GM13977 (cell line): Measurements from ENCODE around the gene SPRTN.

Experiments
- DNase-seq: peaks from one replicate; pipeline ENCODE4 v3.0.0; 2012; ENCODE audit warnings: low spot score
- CTCF ChIP-seq: IDR thresholded peaks from 2 replicates; pipeline ENCODE4 v1.5.1; 2012; ENCODE audit warnings: mild to moderate bottlenecking, control low read depth; ENCODE audit not compliant: insufficient read depth; ENCODE audit errors: extremely low read depth, missing control alignments
- in situ Hi-C: fragments of 300-500 bp; cut with MboI; formaldehyde crosslinking; loops from one replicate; pipeline ENCODE4 v1.12.0; 2022; ENCODE audit warnings: low sequenced_read_pairs, low pct_unique_long_range_greater_than_20kb, mixed read lengths, inconsistent platforms; ENCODE audit not compliant: unreplicated experiment

Gene SPRTN

GRCh38 chr1:231338270-231339128 lies at the start of gene SPRTN:
Gene SPRTN, plus strand, starts transcription at chr1:231338293. Its CDS starts 91 bp downstream, at chr1:231338384.
- in situ Hi-C loops: no loop called here
- DNase-seq: peak; percentile 18
- no peak for TF ChIP-seq CTCF

- in situ Hi-C loops: no loop called here
- no peak for TF ChIP-seq CTCF
- no peak for DNase-seq
Measured at GRCh38 chr1:231295938-231296337, 42.2 kb upstream of the SPRTN start.

GRCh38 chr1:231301990-231302389 lies 36.1 kb upstream of the SPRTN start:
- in situ Hi-C loops: no loop called here
- no peak for TF ChIP-seq CTCF
- no peak for DNase-seq

GRCh38 chr1:231310391-231310934 lies 27.6 kb upstream of the SPRTN start:
- no peak for TF ChIP-seq CTCF
- DNase-seq: no peak
- in situ Hi-C loops: no loop called here

GRCh38 chr1:231311720-231312431 lies 26.2 kb upstream of the SPRTN start:
- in situ Hi-C loops: no loop called here
- no peak for DNase-seq

More at GRCh38 chr1:231311720-231312431, 26.2 kb upstream of the SPRTN start:
- TF ChIP-seq CTCF: no peak
